HepG2 (cell line): ENCODE measurements around the gene WWTR1. TPM values are rescaled to one million over a fixed set of nuclear protein-coding genes. Genes with fewer than 3 reads are reported as not detected.

Experiments
- CENPX ChIP-seq: sonication (generic); formaldehyde crosslinking; IDR thresholded peaks from 2 replicates; pipeline ENCODE4 v1.9.0; 2021; ENCODE audit warnings: mild to moderate bottlenecking, missing genetic modification reagents, moderate library complexity
- FOSL1 ChIP-seq: sonication (generic); formaldehyde crosslinking; IDR thresholded peaks from 2 replicates; pipeline ENCODE4 v1.9.0; 2021; ENCODE audit warnings: missing genetic modification reagents, borderline replicate concordance
- HDAC1 ChIP-seq: sonication (generic); formaldehyde crosslinking; IDR thresholded peaks from 2 replicates; pipeline ENCODE4 v1.5.1; 2020; ENCODE audit warnings: mild to moderate bottlenecking, missing genetic modification reagents
- IRX3 ChIP-seq: sonication (generic); formaldehyde crosslinking; IDR thresholded peaks from 2 replicates; pipeline ENCODE4 v1.8.1; 2023; ENCODE audit warnings: mild to moderate bottlenecking, low read depth, missing genetic modification reagents, borderline replicate concordance
- PRDM15 ChIP-seq: sonication (generic); formaldehyde crosslinking; IDR thresholded peaks from 2 replicates; pipeline ENCODE4 v1.4.0; 2020; ENCODE audit warnings: missing genetic modification reagents
- RARG ChIP-seq: sonication (generic); formaldehyde crosslinking; IDR thresholded peaks from 2 replicates; pipeline ENCODE4 v1.4.0; 2020; ENCODE audit warnings: low read depth, mild to moderate bottlenecking, missing genetic modification reagents
- RBFOX2 ChIP-seq: fragments of 200-400 bp; formaldehyde crosslinking; IDR thresholded peaks from 2 replicates; pipeline ENCODE4 v1.6.1; 2017; ENCODE audit warnings: low read depth, mild to moderate bottlenecking, low read length
- RNF219 ChIP-seq: sonication (generic); formaldehyde crosslinking; IDR thresholded peaks from 2 replicates; pipeline ENCODE4 v1.5.0; 2020; ENCODE audit warnings: mild to moderate bottlenecking, missing genetic modification reagents
- SAP130 ChIP-seq: IDR thresholded peaks from 2 replicates; pipeline ENCODE4 v1.6.1; 2016; ENCODE audit warnings: low read depth
- ZNF12 ChIP-seq: sonication (generic); formaldehyde crosslinking; IDR thresholded peaks from 2 replicates; pipeline ENCODE4 v1.5.0; 2020; ENCODE audit warnings: missing genetic modification reagents
- ZNF124 ChIP-seq: sonication (generic); formaldehyde crosslinking; IDR thresholded peaks from 2 replicates; pipeline ENCODE4 v1.4.0; 2020; ENCODE audit warnings: missing genetic modification reagents
- ZNF180 ChIP-seq: sonication (generic); formaldehyde crosslinking; IDR thresholded peaks from 2 replicates; pipeline ENCODE4 v1.4.0; 2020; ENCODE audit warnings: low read depth, missing genetic modification reagents, borderline replicate concordance
- ZNF362 ChIP-seq: sonication (generic); formaldehyde crosslinking; IDR thresholded peaks from 2 replicates; pipeline ENCODE4 v1.4.0; 2020; ENCODE audit warnings: missing genetic modification reagents, mild to moderate bottlenecking, borderline replicate concordance
- ZNF460 ChIP-seq: sonication (generic); formaldehyde crosslinking; IDR thresholded peaks from 2 replicates; pipeline ENCODE4 v1.5.1; 2020; ENCODE audit warnings: missing genetic modification reagents, mild to moderate bottlenecking, borderline replicate concordance
- ZNF574 ChIP-seq: sonication (generic); formaldehyde crosslinking; IDR thresholded peaks from 2 replicates; pipeline ENCODE4 v1.4.0; 2020; ENCODE audit warnings: missing genetic modification reagents
- ZNF75D ChIP-seq: sonication (generic); formaldehyde crosslinking; IDR thresholded peaks from 2 replicates; pipeline ENCODE4 v1.8.1; 2023; ENCODE audit warnings: missing genetic modification reagents, mild to moderate bottlenecking, borderline replicate concordance
- ZNF770 ChIP-seq: sonication (generic); formaldehyde crosslinking; IDR thresholded peaks from 2 replicates; pipeline ENCODE4 v1.5.0; 2020; ENCODE audit warnings: mild to moderate bottlenecking, missing genetic modification reagents
- polyA plus RNA-seq, 8 experiments: library from polyadenylated mRNA; depleted of rRNA in 3 of 8; stranded (reverse) in 7 of 8; unstranded in 1 of 8; fragments of >200 nt; fragmentation: Illumina TruSeq in 4 of 8; extraction: Trizol in 4 of 8; gene quantifications; 2 replicates each; pipeline versions ENCODE4 v1.2.1 to v1.2.3, GENCODE V29; 2011 to 2016; ENCODE audit warnings: low read depth in 4 of 8, missing spikeins in 1 of 8, mixed read lengths in 1 of 8; ENCODE audit not compliant: insufficient read depth in 1 of 8
- total RNA-seq, 5 experiments: library from RNA; depleted of rRNA; stranded (reverse); fragments of >200 nt; fragmentation: Illumina TruSeq; extraction: Trizol; gene quantifications; 2 replicates each; pipeline ENCODE4 v1.2.3, GENCODE V29; 2016; ENCODE audit warnings: low read depth in 1 of 5

Gene WWTR1
- total and polyA plus RNA-seq, 2 of the 13 experiments (the other 11 are each of a cell fraction or from before 2014, with no cell fraction given) = 19.7 to 139 TPM

- TF ChIP-seq PRDM15 (CRISPR knock-in tag) = no peak
- TF ChIP-seq RNF219 (CRISPR knock-in tag) = no peak
- TF ChIP-seq IRX3 (CRISPR knock-in tag) = no peak
- TF ChIP-seq ZNF12 = no peak
- no peak for TF ChIP-seq ZNF770 (CRISPR knock-in tag)
- TF ChIP-seq CENPX (CRISPR knock-in tag) = no peak
- TF ChIP-seq FOSL1 (CRISPR knock-in tag) = no peak
- no peak for TF ChIP-seq RARG (CRISPR knock-in tag)
- TF ChIP-seq ZNF75D = no peak
- TF ChIP-seq ZNF180 (CRISPR knock-in tag) = no peak
- TF ChIP-seq RBFOX2 = no peak
- TF ChIP-seq ZNF574 (CRISPR knock-in tag) = peak; percentile 65
- peak; percentile 87 for TF ChIP-seq SAP130
- 0 out of 2 replicates have a peak, but pooled peaks have one; percentile 10 for TF ChIP-seq ZNF124 (CRISPR knock-in tag)
- TF ChIP-seq HDAC1 = peak; percentile 83
- TF ChIP-seq ZNF460 = no peak
- TF ChIP-seq ZNF362 (CRISPR knock-in tag) = no peak
Measured at GRCh38 chr3:149493315-149494021, 164.4 kb downstream of the WWTR1 start (continued).
